ENCODE measurements around the gene LRRC14B.

DNA sequence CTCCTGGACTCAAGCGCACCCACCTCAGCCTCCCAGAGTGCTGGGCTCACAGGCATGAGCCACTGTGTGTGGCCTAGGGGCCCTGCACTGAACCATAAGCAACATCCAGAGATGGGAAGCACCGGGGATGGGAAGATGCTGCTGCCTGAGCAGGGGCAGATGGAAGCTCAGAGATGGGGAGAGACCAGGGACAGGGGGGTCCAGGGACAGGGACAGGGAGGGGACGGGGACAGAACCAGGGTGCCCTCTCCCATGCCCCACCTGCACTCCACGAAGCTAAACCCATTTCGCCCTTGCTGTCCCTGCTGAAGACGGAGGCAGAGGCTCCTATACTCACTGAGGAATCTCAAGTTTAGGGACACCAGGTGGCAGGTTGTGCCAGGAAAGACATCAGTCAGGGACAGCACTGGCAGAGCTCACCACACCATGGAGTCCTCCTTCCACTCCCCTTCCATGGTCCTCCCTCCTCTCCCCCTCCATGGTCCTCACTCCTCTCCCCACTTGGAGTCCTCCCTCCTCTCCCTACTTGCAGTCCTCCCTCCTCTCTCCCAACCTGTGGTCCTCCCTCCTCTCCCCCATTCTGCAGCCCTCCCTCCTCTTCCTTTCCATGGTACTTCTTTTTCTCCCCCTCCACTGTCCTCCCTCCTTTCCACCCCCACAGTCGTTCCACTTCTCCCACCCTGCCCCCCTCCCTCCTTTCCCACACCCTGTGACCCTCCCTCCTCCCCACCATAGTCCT, 45.5 kb upstream of the LRRC14B start:
- TF ChIP-seq, protein P1, sequence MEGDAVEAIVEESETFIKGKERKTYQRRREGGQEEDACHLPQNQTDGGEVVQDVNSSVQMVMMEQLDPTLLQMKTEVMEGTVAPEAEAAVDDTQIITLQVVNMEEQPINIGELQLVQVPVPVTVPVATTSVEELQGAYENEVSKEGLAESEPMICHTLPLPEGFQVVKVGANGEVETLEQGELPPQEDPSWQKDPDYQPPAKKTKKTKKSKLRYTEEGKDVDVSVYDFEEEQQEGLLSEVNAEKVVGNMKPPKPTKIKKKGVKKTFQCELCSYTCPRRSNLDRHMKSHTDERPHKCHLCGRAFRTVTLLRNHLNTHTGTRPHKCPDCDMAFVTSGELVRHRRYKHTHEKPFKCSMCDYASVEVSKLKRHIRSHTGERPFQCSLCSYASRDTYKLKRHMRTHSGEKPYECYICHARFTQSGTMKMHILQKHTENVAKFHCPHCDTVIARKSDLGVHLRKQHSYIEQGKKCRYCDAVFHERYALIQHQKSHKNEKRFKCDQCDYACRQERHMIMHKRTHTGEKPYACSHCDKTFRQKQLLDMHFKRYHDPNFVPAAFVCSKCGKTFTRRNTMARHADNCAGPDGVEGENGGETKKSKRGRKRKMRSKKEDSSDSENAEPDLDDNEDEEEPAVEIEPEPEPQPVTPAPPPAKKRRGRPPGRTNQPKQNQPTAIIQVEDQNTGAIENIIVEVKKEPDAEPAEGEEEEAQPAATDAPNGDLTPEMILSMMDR (IDR thresholded peaks at IDR 0.05; ENCODE audit: insufficient read depth, low read length): no peak
- TF ChIP-seq POLR2AphosphoS5 (IDR thresholded peaks at IDR 0.05; ENCODE audit: low read depth) (no peak), REST (IDR thresholded peaks at IDR 0.05; ENCODE audit: insufficient replicate concordance, low read depth) (no peak)

All from HL-60 (cell line).